ENCODE data around the gene WASHC1.
"Not testable (repeated sequence)": the region's sequence is repeated elsewhere in the genome, so short reads cannot be mapped to it uniquely, and the experiment has no call there.

WASHC1 gene

GRCh38 chr9:14129-14809 is 15.0 kb downstream of the WASHC1 start:
- not testable (repeated sequence) for DNase-seq

- DNase-seq, result peak; percentile 88
These were observed 18.1 kb downstream of the WASHC1 start for GRCh38 chr9:11206-11605.

GRCh38 chr9:10653-11053 is 18.6 kb downstream of the WASHC1 start:
- not testable (repeated sequence) for DNase-seq

GRCh38 chr9:10207-10606 is 19.0 kb downstream of the WASHC1 start:
- not testable (repeated sequence) for DNase-seq
